Mucosa of descending colon (tissue), 3 donors: ENCODE measurements around the gene BRINP1. TPM values are rescaled to one million over a fixed set of nuclear protein-coding genes. Genes with fewer than 3 reads are reported as not detected.

Experiments used
- ATAC-seq: fragments of 200-7000 bp; cut with Tn5 transposase; one replicate; pipeline ENCODE4 v1.9.1; 2020; ENCODE audit warnings: mild to moderate bottlenecking, moderate library complexity
- DNase-seq, 3 donors: peaks; one replicate each; pipeline ENCODE4 v3.0.0-alpha.2; 2020
- H3K36me3 ChIP-seq: fragments of 200-600 bp; one replicate; pipeline ENCODE4 v1.8.0; 2021; ENCODE audit warnings: low read depth, mild to moderate bottlenecking
- H3K4me1 ChIP-seq: fragments of 200-600 bp; one replicate; pipeline ENCODE4 v1.8.0; 2021; ENCODE audit warnings: low read depth, mild to moderate bottlenecking
- H3K4me3 ChIP-seq: fragments of 200-600 bp; one replicate; pipeline ENCODE4 v1.8.0; 2021; ENCODE audit warnings: mild to moderate bottlenecking
- H3K9me3 ChIP-seq: fragments of 200-600 bp; one replicate; pipeline ENCODE4 v1.8.0; 2021; ENCODE audit warnings: mild to moderate bottlenecking
- intact Hi-C, 2 donors: fragments of 100-400 bp; cut with DNase I in 1 of 2; cut with micrococcal nuclease in 1 of 2; formaldehyde crosslinking; loops; one replicate each; pipeline versions ENCODE4 v1.11.0 to v1.11.1; 2022; cut with DNase I, micrococcal nuclease
- total RNA-seq, 3 donors: library from RNA; stranded (reverse); fragmentation: NEBNext Ultra II Directional in 2 of 3; extraction: Animal tissue kit (Norgen Biotek cat#: 25700) in 2 of 3; gene quantifications; one replicate each; pipeline versions ENCODE4 v1.2.1 to v1.2.4, GENCODE V29; 2021 to 2023
- TF ChIP-seq, protein P1 (sequence below): fragments of 200-600 bp; IDR thresholded peaks from one replicate; pipeline ENCODE4 v1.8.0; 2022; ENCODE audit warnings: antibody characterized with exemption, mild to moderate bottlenecking
- donor health status: DM: no; HTN: no; CAD: no; lungs with moderate emphysema.
- donor health status: DM: no; HTN: no; CAD: no.
- donor health status: DM: no; HTN: yes; CAD: no.

The BRINP1 gene
- total RNA-seq, 3 donors from 2014 or later: 0.09 to 0.29 (median 0.25) TPM

DNA sequence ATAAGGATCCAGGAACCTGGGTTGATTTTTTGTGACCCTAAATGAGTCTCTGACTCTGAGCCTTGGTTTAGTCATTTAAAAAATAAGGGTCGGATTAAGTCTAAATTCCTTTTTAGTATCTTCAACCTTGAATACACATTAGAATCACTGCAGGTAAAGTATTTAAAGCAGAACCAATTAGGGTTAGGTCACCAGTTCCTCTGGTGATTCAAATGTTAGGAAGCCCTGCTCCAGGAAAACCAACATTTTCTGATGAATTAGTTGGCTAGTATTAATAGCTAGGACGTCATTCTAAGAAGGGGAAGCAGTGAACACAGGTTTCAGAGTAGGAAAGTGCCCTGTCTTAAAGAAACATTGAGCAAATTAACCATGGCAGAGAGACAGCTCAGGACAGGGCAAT is 31.4 kb upstream of the BRINP1 start:
- TF ChIP-seq, protein P1, sequence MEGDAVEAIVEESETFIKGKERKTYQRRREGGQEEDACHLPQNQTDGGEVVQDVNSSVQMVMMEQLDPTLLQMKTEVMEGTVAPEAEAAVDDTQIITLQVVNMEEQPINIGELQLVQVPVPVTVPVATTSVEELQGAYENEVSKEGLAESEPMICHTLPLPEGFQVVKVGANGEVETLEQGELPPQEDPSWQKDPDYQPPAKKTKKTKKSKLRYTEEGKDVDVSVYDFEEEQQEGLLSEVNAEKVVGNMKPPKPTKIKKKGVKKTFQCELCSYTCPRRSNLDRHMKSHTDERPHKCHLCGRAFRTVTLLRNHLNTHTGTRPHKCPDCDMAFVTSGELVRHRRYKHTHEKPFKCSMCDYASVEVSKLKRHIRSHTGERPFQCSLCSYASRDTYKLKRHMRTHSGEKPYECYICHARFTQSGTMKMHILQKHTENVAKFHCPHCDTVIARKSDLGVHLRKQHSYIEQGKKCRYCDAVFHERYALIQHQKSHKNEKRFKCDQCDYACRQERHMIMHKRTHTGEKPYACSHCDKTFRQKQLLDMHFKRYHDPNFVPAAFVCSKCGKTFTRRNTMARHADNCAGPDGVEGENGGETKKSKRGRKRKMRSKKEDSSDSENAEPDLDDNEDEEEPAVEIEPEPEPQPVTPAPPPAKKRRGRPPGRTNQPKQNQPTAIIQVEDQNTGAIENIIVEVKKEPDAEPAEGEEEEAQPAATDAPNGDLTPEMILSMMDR: no peak
- Histone ChIP-seq H3K36me3 (no peaks in the 10 kb centered on the region), H3K9me3 (no peaks in the 10 kb centered on the region), H3K4me1 (no peaks in the 10 kb centered on the region), H3K4me3 (no peak overlapping the region)
- DNase-seq: no peak
- no peak for ATAC-seq
- intact Hi-C loops: no loop called here

DNA sequence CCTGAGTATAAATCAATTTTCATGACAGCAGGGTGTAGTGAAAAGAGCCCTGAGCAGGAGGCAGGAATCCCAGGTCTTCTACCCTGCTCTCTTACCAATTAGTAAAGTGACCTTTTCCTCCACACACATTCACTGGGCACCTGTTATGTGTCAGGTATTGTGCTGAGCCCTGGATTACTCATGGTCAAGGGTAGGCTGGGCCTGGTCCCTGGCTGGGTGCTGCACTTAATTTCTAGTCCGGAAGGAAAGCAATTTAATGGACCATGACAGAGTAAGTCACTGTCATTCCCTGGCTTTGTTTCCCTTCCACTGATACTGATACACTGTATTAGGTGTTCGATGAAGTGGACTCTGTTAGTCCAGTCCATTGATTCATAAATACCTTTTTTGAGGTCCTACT is 29.1 kb upstream of the BRINP1 start:
- Histone ChIP-seq H3K4me1 (no peaks in the 10 kb centered on the region), H3K4me3 (no peak overlapping the region), H3K36me3 (no peaks in the 10 kb centered on the region), H3K9me3 (no peaks in the 10 kb centered on the region)
- intact Hi-C loops: no loop called here
- DNase-seq (no peak), ATAC-seq (no peak)
- TF ChIP-seq, protein P1: no peak

DNA sequence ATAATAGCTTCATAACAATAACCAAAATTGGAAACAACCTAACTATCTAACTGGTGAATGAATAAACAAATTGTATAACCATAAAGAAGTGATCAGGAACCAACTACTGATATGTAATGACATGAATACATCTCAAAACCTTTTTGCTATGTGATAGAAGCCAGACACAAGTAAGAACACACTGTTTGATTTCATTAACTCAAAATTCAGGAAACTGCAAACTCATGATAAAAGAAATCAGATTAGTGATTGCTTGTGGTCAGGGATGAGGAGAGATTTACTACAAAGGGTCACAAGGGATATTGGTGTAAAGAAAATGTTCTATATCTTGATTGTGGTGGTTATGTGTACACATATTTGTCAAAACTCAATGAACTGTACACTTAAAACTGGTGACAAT is 22.6 kb upstream of the BRINP1 start:
- H3K4me3 ChIP-seq: no peak overlapping the region
- DNase-seq (no peak), ATAC-seq (no peak)
- TF ChIP-seq, protein P1: no peak
- H3K9me3 ChIP-seq: no peaks in the 10 kb centered on the region
- intact Hi-C loops: no loop called here
- H3K36me3 ChIP-seq: no peaks in the 10 kb centered on the region
- H3K4me1 ChIP-seq: no peaks in the 10 kb centered on the region

DNA sequence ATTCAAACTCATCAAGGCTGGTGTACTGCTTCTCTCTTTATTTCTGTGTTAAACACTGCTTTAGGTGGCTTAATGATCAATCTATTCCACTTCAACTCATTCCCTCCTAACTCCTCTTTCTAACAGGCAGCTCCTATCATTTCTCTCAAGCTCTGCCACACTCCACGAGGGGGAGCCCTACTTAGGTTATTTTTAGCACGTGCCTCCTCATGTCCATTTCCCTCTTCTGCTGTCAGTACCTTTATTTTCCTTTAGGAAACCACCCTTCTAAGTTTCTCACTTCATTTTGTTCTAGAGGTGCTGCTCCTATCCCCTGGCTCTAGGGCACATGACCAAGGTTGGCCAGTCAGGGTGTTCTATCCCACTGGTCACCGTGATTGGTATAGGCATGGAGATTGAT is 6.7 kb upstream of the BRINP1 start:
- H3K4me1 ChIP-seq: no peaks in the 10 kb centered on the region
- ATAC-seq (no peak), DNase-seq (peak in 1 of 3 donors; percentile 46)
- no peak overlapping the region for H3K4me3 ChIP-seq
- intact Hi-C loops: no loop called here
- H3K9me3 ChIP-seq: no peaks in the 10 kb centered on the region
- no peaks in the 10 kb centered on the region for H3K36me3 ChIP-seq
- TF ChIP-seq, protein P1: no peak

DNA sequence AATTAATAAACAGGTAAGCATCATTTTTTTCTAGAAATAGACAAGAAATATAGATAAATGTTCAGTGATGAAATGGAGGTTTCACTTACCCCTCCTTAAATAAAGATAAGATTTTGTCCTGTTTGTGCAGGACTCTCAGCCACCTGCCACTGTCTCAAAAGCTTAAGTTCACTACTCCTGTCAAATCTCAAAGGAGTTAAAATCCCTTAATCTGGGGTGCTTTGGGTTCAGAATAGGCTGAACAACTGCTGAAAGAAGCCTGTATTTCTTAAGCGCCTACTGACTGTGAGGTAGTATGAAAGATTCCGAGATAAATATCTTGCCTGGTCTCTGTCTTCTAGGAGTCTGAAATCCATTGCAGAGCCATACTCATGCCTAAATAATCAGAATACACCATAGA is 3.7 kb upstream of the BRINP1 start:
- Histone ChIP-seq H3K36me3 (no peaks in the 10 kb centered on the region), H3K9me3 (no peaks in the 10 kb centered on the region), H3K4me1 (no peaks in the 10 kb centered on the region), H3K4me3 (no peak overlapping the region)
- TF ChIP-seq, protein P1: no peak
- intact Hi-C loops: no loop called here
- ATAC-seq (no peak), DNase-seq (no peak)

DNA sequence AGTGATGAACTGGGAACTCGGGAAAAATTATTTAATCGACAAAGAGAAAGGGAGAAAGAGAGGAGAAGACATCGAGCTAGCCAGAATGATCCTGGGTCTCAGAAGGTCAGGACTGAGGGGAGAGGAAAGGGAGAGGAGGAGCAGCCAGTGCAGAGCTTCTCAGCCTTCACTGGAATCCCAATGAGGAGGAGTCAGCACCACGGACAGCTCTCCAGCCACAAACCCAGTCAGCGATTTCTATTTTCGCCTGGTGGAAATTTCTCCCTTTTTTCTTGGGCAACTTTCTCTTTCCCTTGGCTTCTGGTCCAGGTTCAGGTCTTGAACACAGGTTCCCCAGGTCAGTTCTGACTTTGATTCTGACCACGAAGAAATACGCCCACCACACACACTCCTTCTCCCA is 1.6 kb upstream of the BRINP1 start:
- no peak overlapping the region for H3K4me3 ChIP-seq
- H3K36me3 ChIP-seq: no peaks in the 10 kb centered on the region
- no peaks in the 10 kb centered on the region for H3K9me3 ChIP-seq
- no peaks in the 10 kb centered on the region for H3K4me1 ChIP-seq
- TF ChIP-seq, protein P1: no peak
- DNase-seq (peak in 1 of 3 donors; percentile 67), ATAC-seq (no peak)
- intact Hi-C loops: no loop called here
